Spleen (tissue), 7 donors: Measurements from ENCODE around the gene POLRMT.

Experiments used
- POLR2AphosphoS5 ChIP-seq, 3 donors: sonication (generic); formaldehyde crosslinking; IDR thresholded peaks; one replicate each; pipeline ENCODE4 v1.5.1; 2017; ENCODE audit warnings: antibody characterized with exemption in 3 of 3
- TF ChIP-seq, protein P1 (sequence below), 11 experiments: fragments of 200-600 bp in 7 of 11; fragments of 450-650 bp in 4 of 11; sonication (generic) in 4 of 11; IDR thresholded peaks in 8 of 11; conservative IDR thresholded peaks in 3 of 11; 1 replicate in 7 of 11; 2 replicates in 4 of 11; pipeline versions ENCODE4 v1.4.0 to v1.8.0; 2016 to 2021; ENCODE audit warnings: antibody characterized with exemption in 11 of 11, inconsistent platforms in 4 of 11, mild to moderate bottlenecking in 1 of 11
- donor health status: DM: no; HTN: no; CAD: no; lungs with moderate emphysema.
- donor health status: DM: no; HTN: no; CAD: no.
- donor health status: DM: no; HTN: no; CAD: no.

DNA sequence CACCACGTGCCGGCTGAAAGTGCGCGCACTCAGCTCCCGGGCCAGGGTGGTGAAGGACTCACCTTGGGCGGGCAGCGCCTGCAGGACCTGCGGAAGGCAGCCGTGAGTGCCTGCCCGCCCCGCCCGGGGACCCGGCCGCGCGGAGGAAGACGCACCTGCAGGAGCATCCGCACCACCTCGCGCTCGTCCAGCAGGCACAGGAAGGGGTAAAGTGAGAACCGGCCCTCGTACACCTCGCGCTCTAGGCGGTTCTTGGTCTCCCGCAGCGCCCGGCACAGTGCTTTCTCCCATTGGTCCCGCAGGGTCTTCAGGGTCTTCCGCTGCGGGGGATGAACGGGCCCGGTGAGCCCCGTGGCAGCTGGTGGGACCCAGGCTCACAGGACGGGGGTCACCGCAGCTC is 10.7 kb downstream of the POLRMT start:
- TF ChIP-seq, protein P1, sequence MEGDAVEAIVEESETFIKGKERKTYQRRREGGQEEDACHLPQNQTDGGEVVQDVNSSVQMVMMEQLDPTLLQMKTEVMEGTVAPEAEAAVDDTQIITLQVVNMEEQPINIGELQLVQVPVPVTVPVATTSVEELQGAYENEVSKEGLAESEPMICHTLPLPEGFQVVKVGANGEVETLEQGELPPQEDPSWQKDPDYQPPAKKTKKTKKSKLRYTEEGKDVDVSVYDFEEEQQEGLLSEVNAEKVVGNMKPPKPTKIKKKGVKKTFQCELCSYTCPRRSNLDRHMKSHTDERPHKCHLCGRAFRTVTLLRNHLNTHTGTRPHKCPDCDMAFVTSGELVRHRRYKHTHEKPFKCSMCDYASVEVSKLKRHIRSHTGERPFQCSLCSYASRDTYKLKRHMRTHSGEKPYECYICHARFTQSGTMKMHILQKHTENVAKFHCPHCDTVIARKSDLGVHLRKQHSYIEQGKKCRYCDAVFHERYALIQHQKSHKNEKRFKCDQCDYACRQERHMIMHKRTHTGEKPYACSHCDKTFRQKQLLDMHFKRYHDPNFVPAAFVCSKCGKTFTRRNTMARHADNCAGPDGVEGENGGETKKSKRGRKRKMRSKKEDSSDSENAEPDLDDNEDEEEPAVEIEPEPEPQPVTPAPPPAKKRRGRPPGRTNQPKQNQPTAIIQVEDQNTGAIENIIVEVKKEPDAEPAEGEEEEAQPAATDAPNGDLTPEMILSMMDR (IDR thresholded peaks at IDR 0.05 in 8 of 11, conservative IDR thresholded peaks at IDR 0.05 in 3 of 11): no peak
- TF ChIP-seq POLR2AphosphoS5 (IDR thresholded peaks at IDR 0.05): no peak
